GM18517 (cell line): ENCODE data around the gene WHRN.

Source experiments
- ATAC-seq: cut with Tn5 transposase; IDR thresholded peaks from one replicate; pipeline ENCODE4 v1.9.1; 2021; ENCODE audit warnings: mild to moderate bottlenecking, moderate library complexity; ENCODE audit not compliant: unreplicated experiment

Gene WHRN

GRCh38 chr9:114369216-114370130 is 135.8 kb downstream of the WHRN start:
- no peak for ATAC-seq

GRCh38 chr9:114367772-114368569 is 137.3 kb downstream of the WHRN start:
- ATAC-seq = no peak

- no peak for ATAC-seq
Observed at GRCh38 chr9:114367366-114367765, 137.9 kb downstream of the WHRN start.

GRCh38 chr9:114366334-114367128 is 138.7 kb downstream of the WHRN start:
- peak; percentile 50 for ATAC-seq

- ATAC-seq = no peak
Observed at GRCh38 chr9:114365194-114365593, 140.1 kb downstream of the WHRN start.

GRCh38 chr9:114364134-114365041 is 140.9 kb downstream of the WHRN start:
- ATAC-seq = no peak

GRCh38 chr9:114363424-114363823 is 141.8 kb downstream of the WHRN start:
- ATAC-seq = no peak

GRCh38 chr9:114362394-114362793 is 142.9 kb downstream of the WHRN start:
- no peak for ATAC-seq

- ATAC-seq = no peak
Observed at GRCh38 chr9:114361542-114361941, 143.7 kb downstream of the WHRN start.

- no peak for ATAC-seq
Observed at GRCh38 chr9:114359801-114360200, 145.5 kb downstream of the WHRN start.

GRCh38 chr9:114357911-114358328 is 147.4 kb downstream of the WHRN start:
- no peak for ATAC-seq

- no peak for ATAC-seq
Observed at GRCh38 chr9:114357360-114357759, 147.9 kb downstream of the WHRN start.

GRCh38 chr9:114356792-114357191 is 148.5 kb downstream of the WHRN start:
- no peak for ATAC-seq

- no peak for ATAC-seq
Observed at GRCh38 chr9:114355821-114356220, 149.5 kb downstream of the WHRN start.
